Measurements from ENCODE around the gene SERPINI1. TPM values are rescaled to one million over a fixed set of nuclear protein-coding genes. Genes with fewer than 3 reads are reported as not detected.

Gene SERPINI1
- polyA plus RNA-seq, 3 donors = 0.12 to 1.6 (median 0.27) TPM

DNA sequence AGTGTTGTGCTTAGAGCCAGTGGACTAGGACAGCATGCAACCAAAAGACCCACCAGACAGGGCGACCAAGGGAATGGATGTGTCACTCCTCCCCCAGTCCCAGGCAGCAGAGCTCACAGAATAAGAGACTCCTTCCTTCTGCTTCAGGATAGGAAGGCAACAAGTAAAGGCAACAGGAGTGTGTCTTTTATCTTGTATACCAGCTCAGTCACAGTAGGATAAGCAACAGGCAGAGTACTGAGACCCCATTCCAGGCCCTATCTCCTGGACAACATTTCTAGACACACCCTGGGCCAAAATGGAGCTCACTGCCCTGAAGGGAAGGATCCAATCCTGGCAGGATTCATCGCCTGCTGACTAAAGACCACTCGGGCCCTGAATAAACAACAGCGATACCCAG lies 25.8 kb upstream of the SERPINI1 start:
- H3K4me1 Mint-ChIP-seq = no peaks in the 10 kb centered on the region

DNA sequence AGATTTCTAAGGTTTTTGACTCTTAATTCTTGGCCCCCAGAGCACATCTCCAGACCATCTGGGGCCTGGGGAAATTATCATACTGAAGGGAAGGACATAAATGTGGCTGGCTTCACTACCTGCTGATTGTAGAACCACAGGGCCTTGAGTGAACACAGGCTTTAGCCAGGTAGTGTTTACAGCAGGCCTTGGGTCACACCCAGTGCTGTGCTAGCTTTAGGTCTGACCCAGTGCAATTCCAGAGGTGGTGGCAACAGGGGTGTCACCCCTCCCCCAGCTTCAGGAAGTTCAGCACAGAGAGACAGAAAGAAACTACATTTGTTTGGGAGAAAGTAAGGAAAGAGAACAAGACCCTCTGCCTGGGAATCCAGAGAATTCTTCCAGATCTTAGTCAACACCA lies 25.0 kb upstream of the SERPINI1 start:
- peaks cover 57% of the 10 kb centered on the region for H3K79me2 ChIP-seq (ENCODE audit: insufficient read depth, low read length)

More for the DNA sequence above, 25.8 kb upstream of the SERPINI1 start:
- TF ChIP-seq, protein P1, sequence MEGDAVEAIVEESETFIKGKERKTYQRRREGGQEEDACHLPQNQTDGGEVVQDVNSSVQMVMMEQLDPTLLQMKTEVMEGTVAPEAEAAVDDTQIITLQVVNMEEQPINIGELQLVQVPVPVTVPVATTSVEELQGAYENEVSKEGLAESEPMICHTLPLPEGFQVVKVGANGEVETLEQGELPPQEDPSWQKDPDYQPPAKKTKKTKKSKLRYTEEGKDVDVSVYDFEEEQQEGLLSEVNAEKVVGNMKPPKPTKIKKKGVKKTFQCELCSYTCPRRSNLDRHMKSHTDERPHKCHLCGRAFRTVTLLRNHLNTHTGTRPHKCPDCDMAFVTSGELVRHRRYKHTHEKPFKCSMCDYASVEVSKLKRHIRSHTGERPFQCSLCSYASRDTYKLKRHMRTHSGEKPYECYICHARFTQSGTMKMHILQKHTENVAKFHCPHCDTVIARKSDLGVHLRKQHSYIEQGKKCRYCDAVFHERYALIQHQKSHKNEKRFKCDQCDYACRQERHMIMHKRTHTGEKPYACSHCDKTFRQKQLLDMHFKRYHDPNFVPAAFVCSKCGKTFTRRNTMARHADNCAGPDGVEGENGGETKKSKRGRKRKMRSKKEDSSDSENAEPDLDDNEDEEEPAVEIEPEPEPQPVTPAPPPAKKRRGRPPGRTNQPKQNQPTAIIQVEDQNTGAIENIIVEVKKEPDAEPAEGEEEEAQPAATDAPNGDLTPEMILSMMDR (IDR thresholded peaks at IDR 0.05) = no peak
- H3K36me3 ChIP-seq (replicated peaks in 1 of 2; ENCODE audit: control insufficient read depth in 1 of 2, insufficient read depth in 2 of 2, low read length in 2 of 2) = peaks cover 36 to 77% of the 10 kb centered on the region in 2 donors
- no peak overlapping the region for H3K4me2 ChIP-seq (replicated peaks; ENCODE audit: extremely low read depth, low read length, poor library complexity, severe bottlenecking)
- H3K9ac ChIP-seq (ENCODE audit: insufficient read depth, low read length, poor library complexity, severe bottlenecking) = no peak overlapping the region
- Mint-ChIP-seq H3K36me3 (peaks cover 67 to 79% of the 10 kb centered on the region in 2 donors), H3K27ac (peak overlapping the region in 1 of 7 donors; percentile 38), H3K4me3 (no peak overlapping the region), H3K27me3 (ENCODE audit: low read depth in 3 of 3) (peaks cover 0 to 2% (median 0%) of the 10 kb centered on the region in 3 donors), H3K9me3 (peaks cover 0 to 1% (median 0%) of the 10 kb centered on the region in 7 donors)
- peaks cover 83% of the 10 kb centered on the region for H4K20me1 ChIP-seq (ENCODE audit: insufficient read depth, low read length)
- peak overlapping the region in 1 of 2 donors; percentile 6 for H3K27ac ChIP-seq (ENCODE audit: low read depth in 1 of 2, low read length in 2 of 2)
- intact Hi-C loops (cut with micrococcal nuclease) = loop anchor here in 1 of 2 donors (10.0 kb wide), 1 partner anchor 175 kb away; no protein-coding TSS in a partner anchor
- WGBS (ENCODE audit: insufficient coverage) = 78% methylated on average over 3 of the region's 4 CpGs
- H2AFZ ChIP-seq (ENCODE audit: insufficient read depth, low read depth, low read length, poor library complexity, severe bottlenecking) = no peak overlapping the region
- H3K4me1 ChIP-seq (ENCODE audit: control insufficient read depth in 1 of 2, insufficient read depth in 2 of 2, low read length in 2 of 2) = no peaks in the 10 kb centered on the region
- no peak for DNase-seq
- no peaks in the 10 kb centered on the region for H3K9me3 ChIP-seq (replicated peaks in 1 of 2; ENCODE audit: control insufficient read depth in 1 of 2, insufficient read depth in 1 of 2, low read length in 2 of 2)
- H3K79me2 ChIP-seq (ENCODE audit: insufficient read depth, low read length) = peaks cover 48% of the 10 kb centered on the region
- H3K4me3 ChIP-seq (replicated peaks in 1 of 3; ENCODE audit: low read depth in 2 of 3, low read length in 3 of 3) = no peak overlapping the region
- no peaks in the 10 kb centered on the region for H3K27me3 ChIP-seq (ENCODE audit: control insufficient read depth in 2 of 2, insufficient read depth in 2 of 2, low read length in 2 of 2)

More for the DNA sequence above, 25.0 kb upstream of the SERPINI1 start:
- Histone ChIP-seq H3K4me2 (replicated peaks; ENCODE audit: extremely low read depth, low read length, poor library complexity, severe bottlenecking) (no peak overlapping the region), H4K20me1 (ENCODE audit: insufficient read depth, low read length) (peaks cover 92% of the 10 kb centered on the region), H3K9me3 (replicated peaks in 1 of 2; ENCODE audit: control insufficient read depth in 1 of 2, insufficient read depth in 1 of 2, low read length in 2 of 2) (no peaks in the 10 kb centered on the region), H3K36me3 (replicated peaks in 1 of 2; ENCODE audit: control insufficient read depth in 1 of 2, insufficient read depth in 2 of 2, low read length in 2 of 2) (peaks cover 38 to 84% of the 10 kb centered on the region in 2 donors), H3K27me3 (ENCODE audit: control insufficient read depth in 2 of 2, insufficient read depth in 2 of 2, low read length in 2 of 2) (no peaks in the 10 kb centered on the region), H3K9ac (ENCODE audit: insufficient read depth, low read length, poor library complexity, severe bottlenecking) (no peak overlapping the region), H3K27ac (ENCODE audit: low read depth in 1 of 2, low read length in 2 of 2) (peak overlapping the region in 1 of 2 donors; percentile 6), H2AFZ (ENCODE audit: insufficient read depth, low read depth, low read length, poor library complexity, severe bottlenecking) (no peak overlapping the region), H3K4me1 (ENCODE audit: control insufficient read depth in 1 of 2, insufficient read depth in 2 of 2, low read length in 2 of 2) (no peaks in the 10 kb centered on the region), H3K4me3 (replicated peaks in 1 of 3; ENCODE audit: low read depth in 2 of 3, low read length in 3 of 3) (no peak overlapping the region)
- Mint-ChIP-seq H3K9me3 (peaks cover 0 to 1% (median 0%) of the 10 kb centered on the region in 7 donors), H3K36me3 (peaks cover 71 to 84% of the 10 kb centered on the region in 2 donors), H3K4me1 (no peaks in the 10 kb centered on the region), H3K4me3 (no peak overlapping the region), H3K27me3 (ENCODE audit: low read depth in 3 of 3) (peaks cover 0 to 2% (median 0%) of the 10 kb centered on the region in 3 donors), H3K27ac (peak overlapping the region in 2 of 7 donors; percentile 3 to 11)
- intact Hi-C loops (cut with micrococcal nuclease) = loop anchor here in 1 of 2 donors (10.0 kb wide), 1 partner anchor 174 kb away; no protein-coding TSS in a partner anchor
- no peak for DNase-seq
- TF ChIP-seq, protein P1 (IDR thresholded peaks at IDR 0.05) = no peak

All from CD14-positive monocyte (primary cell).